HL-60 (cell line): ENCODE results near the gene PSENEN.

Experiments
- CTCF ChIP-seq: IDR thresholded peaks from one replicate; pipeline ENCODE4 v1.5.1; 2011; ENCODE audit warnings: low read length, control low read depth, inconsistent platforms; ENCODE audit not compliant: insufficient read depth
- REST ChIP-seq: IDR thresholded peaks from 2 replicates; pipeline ENCODE4 v1.6.1; 2012; ENCODE audit warnings: low read depth; ENCODE audit not compliant: insufficient replicate concordance
- SPI1 ChIP-seq: IDR thresholded peaks from 2 replicates; pipeline ENCODE4 v1.6.1; 2012; ENCODE audit warnings: low read depth, mild to moderate bottlenecking, borderline replicate concordance

GRCh38 chr19:35739275-35740107, 6.0 kb upstream of the PSENEN start:
- TF ChIP-seq SPI1 (no peak), CTCF (no peak), REST (no peak)
